GM10266 (cell line): ENCODE results near the gene AKAP6.

Source experiments
- DNase-seq: peaks from one replicate; pipeline ENCODE4 v3.0.0; 2012; ENCODE audit errors: extremely low spot score
- CTCF ChIP-seq: IDR thresholded peaks from 2 replicates; pipeline ENCODE4 v1.5.1; 2012; ENCODE audit warnings: mild to moderate bottlenecking, low read depth; ENCODE audit not compliant: control insufficient read depth, insufficient read depth; ENCODE audit errors: missing control alignments

The AKAP6 gene

GRCh38 chr14:32472076-32472475, 143.0 kb downstream of the AKAP6 start:
- no peak for TF ChIP-seq CTCF
- no peak for DNase-seq

- TF ChIP-seq CTCF = no peak
- no peak for DNase-seq
Observed at GRCh38 chr14:32472512-32473463, 143.7 kb downstream of the AKAP6 start.

- no peak for TF ChIP-seq CTCF
- DNase-seq = no peak
Observed at GRCh38 chr14:32473464-32473855, 144.4 kb downstream of the AKAP6 start.

GRCh38 chr14:32474478-32475195, 145.5 kb downstream of the AKAP6 start:
- no peak for TF ChIP-seq CTCF
- no peak for DNase-seq

GRCh38 chr14:32476532-32476931, 147.4 kb downstream of the AKAP6 start:
- TF ChIP-seq CTCF = no peak

GRCh38 chr14:32477396-32477795, 148.3 kb downstream of the AKAP6 start:
- TF ChIP-seq CTCF = no peak
- DNase-seq = no peak

More at GRCh38 chr14:32476532-32476931, 147.4 kb downstream of the AKAP6 start:
- no peak for DNase-seq

- no peak for TF ChIP-seq CTCF
- no peak for DNase-seq
Observed at GRCh38 chr14:32478050-32478449, 149.0 kb downstream of the AKAP6 start.
